ENCODE data around the gene FGGY.
"Not testable (repeated sequence)": the region's sequence is repeated elsewhere in the genome, so short reads cannot be mapped to it uniquely, and the experiment has no call there.

The FGGY gene

DNA sequence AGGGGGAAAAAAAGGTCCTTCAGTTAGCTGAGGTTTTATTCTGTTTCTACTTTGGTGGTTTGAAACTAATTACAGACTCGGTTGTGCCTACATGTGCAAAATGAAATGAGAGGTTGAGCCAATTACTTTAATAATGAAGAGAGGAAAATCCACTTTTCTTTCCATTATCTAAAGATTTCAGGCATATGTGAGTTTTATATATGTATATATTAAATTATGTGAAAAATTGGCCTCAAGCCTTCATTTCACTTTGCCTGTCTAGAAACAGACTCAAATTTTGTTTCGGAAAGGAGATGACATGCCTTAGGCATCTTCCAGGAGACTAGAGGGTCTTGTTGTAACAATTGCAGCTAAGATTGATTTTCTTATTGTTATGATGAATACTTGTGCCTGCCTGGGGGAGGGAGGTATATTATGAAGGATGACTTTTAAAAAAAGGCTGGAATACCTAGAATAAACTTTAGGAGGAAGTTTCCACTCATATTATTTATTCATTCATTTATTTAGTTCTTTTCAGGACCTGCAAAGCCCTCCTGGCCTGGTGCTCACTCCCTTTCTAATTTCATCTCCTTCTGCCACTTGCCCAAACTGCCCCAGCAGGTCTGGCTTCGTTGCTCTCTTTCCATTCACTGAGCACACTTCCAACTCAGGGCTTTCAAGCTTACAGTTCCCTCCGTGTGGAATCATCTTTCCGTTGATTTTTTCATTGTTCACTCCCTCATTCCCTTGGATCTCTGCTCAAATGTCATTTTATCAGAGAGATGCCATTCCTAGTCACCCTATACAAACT is 423.6 kb downstream of the FGGY start:
- DNase-seq (ENCODE audit: low spot score) (no peak), FAIRE-seq (no peak)

DNA sequence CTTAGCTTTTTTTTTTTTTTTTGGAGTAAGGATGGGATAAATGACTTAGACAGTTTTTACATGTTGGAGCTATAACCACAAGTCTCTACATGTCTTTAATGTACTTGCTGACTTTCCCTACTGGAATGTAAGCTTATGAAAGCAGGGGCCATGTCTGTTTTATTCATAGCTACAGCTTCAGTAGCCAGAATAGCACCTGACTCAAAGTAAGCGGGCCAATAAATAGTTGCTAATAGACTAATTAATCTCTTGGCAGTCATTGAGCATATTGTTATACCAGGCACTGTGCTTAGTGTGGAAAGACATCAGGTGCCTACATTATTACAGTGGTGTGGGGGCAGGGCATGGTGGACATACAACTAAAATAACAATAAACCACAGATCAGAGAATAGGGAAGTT is 433.4 kb downstream of the FGGY start:
- DNase-seq (ENCODE audit: low spot score) (no peak), FAIRE-seq (no peak)

- FAIRE-seq = no peak
- peak; percentile 73 for DNase-seq (ENCODE audit: low spot score)
These were observed 434.0 kb downstream of the FGGY start for GRCh38 chr1:59730759-59731478.

GRCh38 chr1:59731591-59731990 is 434.7 kb downstream of the FGGY start:
- DNase-seq (ENCODE audit: low spot score) (no peak), FAIRE-seq (no peak)

- DNase-seq (ENCODE audit: low spot score) (no peak), FAIRE-seq (no peak)
These were observed 435.5 kb downstream of the FGGY start for GRCh38 chr1:59732214-59732955.

DNA sequence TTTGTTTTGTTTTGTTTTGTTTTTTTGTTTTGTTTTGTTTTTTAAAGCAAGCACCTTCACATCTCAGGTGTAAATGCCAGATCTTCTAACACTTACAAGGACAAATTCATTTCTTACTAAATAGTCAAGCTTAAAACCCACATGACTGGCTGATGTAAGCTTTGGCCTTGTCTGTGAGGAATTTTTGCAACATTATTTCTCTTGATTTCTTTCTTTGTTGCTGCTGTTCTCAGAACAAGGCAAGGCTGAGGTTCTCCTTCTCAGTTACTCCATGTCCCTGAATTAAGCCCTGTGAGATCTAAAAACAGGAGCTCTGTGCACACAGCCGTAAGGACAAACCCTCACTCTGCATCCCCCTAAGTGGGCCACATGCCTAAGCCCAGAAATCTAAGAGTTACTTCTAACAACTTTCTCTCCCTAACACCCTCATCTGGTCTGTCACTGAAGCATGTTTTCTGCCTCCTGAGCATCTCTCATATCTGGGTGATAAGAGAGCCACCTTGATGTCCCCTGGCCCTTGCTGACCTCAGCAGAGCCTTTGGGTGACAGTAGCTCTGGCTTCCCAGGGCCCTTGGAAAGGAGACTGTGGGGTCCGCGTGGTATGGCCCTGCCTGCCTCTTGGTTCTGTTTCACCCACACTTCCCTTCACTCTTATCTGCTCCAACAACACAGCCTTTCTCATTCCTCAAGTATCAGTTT is 436.7 kb downstream of the FGGY start:
- no peak for FAIRE-seq

DNA sequence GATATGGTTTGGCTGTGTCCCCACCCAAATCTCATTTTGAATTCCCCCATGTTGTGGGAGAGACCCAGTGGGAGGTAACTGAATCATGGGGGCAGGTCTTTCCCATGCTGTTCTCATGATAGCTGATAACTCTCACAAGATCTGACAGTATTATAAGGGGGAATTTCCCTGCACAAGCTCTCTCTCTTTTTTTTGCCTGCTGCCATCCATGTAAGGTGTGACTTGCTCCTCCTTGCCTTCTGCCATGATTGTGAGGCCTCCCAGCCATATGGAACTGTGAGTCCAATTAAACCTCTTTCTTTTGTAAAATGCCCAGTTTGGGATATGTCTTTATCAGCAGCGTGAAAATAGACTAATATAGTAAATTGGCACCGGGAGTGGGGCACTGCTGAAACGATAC is 439.0 kb downstream of the FGGY start:
- not testable (repeated sequence) for DNase-seq (ENCODE audit: low spot score); FAIRE-seq

More for the DNA sequence above, 436.7 kb downstream of the FGGY start:
- no peak for DNase-seq (ENCODE audit: low spot score)

GRCh38 chr1:59736744-59737143 is 439.9 kb downstream of the FGGY start:
- no peak for DNase-seq (ENCODE audit: low spot score)
- FAIRE-seq = no peak

DNA sequence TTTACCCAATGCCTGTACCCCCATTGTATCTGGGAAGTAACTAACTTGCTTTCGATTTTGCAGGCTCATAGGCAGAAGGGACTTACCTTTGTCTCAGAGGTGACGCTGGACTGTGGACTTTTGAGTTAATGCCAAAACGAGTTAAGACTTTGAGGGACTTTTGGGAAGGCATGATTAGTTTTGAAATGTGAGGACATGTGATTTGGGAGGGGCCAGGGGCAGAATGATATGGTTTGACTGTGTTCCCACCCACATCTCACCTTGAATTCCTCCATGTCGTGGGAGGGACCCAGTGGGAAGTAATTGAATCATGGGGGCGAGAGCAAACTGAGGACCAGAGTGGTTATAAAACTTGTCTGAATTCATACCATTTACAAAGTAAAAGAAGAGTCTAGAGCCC is 440.7 kb downstream of the FGGY start:
- DNase-seq (ENCODE audit: low spot score) = no peak

GRCh38 chr1:59738152-59738551 is 441.3 kb downstream of the FGGY start:
- DNase-seq (ENCODE audit: low spot score) (no peak), FAIRE-seq (no peak)

More for the DNA sequence above, 440.7 kb downstream of the FGGY start:
- no peak for FAIRE-seq

- no peak for DNase-seq (ENCODE audit: low spot score)
- no peak for FAIRE-seq
These were observed 441.7 kb downstream of the FGGY start for GRCh38 chr1:59738591-59739015.

DNA sequence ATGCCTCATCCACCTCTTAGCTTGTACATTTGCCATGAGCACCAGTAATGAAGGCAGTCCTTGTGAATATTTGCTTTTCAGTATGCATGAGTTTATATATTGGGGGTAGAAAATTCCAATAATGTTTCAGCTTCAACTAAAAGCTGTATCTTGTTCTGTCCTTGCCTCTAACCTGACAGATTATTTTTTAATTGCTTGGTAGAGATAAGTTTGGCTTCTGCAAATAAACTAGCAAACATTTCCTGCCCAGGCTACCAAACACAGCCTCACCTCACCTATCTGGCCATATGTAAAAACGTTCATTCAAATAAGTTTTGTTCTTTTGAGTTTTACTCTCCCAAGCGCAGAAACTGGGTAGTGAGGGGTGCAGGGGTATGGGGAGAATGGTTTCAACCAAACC is 442.2 kb downstream of the FGGY start:
- FAIRE-seq (no peak), DNase-seq (ENCODE audit: low spot score) (no peak)

DNA sequence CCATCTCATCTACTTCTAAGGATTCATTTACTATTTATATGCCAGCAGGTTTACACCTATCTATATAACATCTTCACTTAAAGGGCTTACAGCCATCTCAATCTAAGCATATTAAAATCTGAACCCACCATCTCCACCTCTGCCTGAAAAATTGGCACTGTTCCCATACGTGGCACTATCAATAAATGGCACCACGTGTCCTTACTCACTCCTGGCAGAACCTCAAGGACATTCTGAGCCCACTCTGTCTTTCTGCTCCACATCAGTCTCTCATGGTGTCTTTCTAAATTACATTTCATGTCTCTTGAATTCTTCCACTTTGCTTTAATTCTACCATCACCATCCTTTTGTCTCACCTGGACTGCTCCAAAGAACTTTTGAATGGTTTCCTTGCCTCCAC is 445.6 kb downstream of the FGGY start:
- FAIRE-seq = no peak
- no peak for DNase-seq (ENCODE audit: low spot score)

- no peak for FAIRE-seq
These were observed 446.6 kb downstream of the FGGY start for GRCh38 chr1:59743324-59744091.

DNA sequence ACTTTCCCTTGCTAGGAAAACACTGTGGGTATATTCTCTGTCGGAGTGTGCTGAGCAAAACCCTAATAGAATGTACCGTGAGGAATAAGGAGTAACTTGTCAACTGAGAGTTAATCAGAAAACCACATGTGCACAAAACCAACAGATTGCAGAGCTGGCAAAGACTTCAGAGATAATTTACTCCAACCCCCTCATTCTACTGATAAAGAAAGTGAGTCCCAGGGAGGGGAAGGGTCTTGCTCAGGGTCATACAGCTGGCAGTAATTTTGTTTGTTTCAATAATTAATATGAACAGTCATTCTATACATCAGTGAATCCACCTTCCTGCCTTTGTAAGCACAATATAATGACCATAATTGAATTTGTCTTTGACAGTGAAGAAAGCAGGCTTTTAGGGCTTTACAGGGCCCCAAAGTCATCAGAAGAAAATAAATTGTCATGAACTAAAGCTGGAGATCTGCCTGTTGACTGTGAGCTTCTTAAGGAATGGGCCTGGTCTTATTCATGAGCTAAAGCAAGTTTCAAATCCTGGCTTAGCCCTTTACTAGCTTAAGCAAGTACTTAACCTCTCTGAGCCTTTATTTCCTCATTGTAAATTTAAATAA is 450.6 kb downstream of the FGGY start:
- FAIRE-seq = no peak

More at GRCh38 chr1:59743324-59744091, 446.6 kb downstream of the FGGY start:
- no peak for DNase-seq (ENCODE audit: low spot score)

GRCh38 chr1:59748123-59748522 is 451.2 kb downstream of the FGGY start:
- DNase-seq (ENCODE audit: low spot score) (no peak), FAIRE-seq (no peak)

More for the DNA sequence above, 450.6 kb downstream of the FGGY start:
- DNase-seq (ENCODE audit: low spot score) = no peak

DNA sequence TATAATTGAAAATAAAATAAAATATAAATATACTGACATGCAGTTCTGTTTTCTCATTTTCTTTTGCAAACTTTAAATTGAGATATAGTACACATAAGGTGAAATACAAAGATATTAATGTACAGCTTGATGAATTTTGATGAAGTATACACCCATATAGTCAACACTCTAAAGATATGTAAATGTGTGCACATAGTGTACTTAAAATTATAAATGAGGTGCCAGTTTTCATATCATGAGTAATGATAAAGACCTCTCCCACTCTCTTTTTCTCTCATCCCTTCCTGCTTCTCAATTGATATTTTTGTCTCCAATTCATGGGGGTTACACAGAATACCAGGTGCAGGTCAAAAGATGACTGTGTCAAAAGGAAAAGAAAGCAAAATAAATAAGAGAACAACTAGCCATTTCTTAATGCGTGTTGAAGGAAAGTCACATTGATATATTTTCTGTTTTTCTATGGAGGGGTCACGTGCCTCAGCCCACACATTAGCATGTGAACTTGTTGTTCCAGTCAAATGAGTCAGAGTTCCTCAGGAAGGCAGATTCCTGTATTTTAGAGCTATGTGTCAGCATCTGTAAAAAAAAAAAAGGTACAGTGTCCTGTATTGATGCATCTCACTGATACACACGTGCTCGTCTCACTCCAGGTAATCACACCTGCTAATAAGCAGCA is 453.6 kb downstream of the FGGY start:
- no peak for FAIRE-seq
- peak; percentile 66 for DNase-seq (ENCODE audit: low spot score)

DNA sequence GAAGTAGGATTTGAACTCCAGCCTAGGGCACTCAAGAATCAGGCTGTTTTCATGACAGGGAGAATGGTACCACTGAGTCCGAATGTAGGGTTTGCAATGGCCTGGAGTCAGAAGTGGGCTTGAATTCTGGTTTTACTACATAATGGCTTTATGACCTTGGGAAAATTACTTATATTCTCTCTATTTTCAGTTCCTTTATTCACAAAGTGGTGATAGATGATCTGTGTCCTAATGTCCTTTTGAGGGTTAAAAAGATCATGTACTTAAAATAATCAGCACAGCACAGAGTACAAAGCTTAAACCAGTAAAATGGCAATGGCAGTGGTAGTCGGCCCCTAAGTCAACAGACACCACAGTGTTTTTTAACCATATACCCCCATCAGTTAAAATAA is 454.1 kb downstream of the FGGY start:
- no peak for FAIRE-seq
- DNase-seq (ENCODE audit: low spot score) = no peak

DNA sequence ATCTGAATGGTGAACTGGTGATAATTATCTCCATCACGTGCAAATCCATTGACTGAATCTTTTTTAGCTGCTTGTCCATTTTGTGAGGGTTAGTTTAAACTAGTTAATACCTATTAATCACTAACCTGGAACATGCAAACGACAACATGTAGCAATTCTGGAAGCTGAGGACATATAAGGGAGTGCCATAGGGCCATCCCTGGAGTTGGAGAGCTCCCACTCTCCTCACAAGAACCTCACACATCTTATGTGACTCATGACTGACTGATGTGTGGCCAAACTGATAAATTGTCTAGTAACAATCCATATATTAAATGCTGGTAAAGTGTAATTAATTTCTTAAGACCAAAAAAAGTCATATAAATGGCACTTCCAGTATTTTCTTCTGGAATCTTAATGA is 454.9 kb downstream of the FGGY start:
- DNase-seq (ENCODE audit: low spot score) = no peak
- FAIRE-seq = no peak
